Hippocampal formation (tissue), 2 donors: ENCODE results near the gene FZD7.

Source experiments
- DNase-seq, 2 donors: peaks; one replicate each; lab custom pipeline; 2025; lab: John Stamatoyannopoulos, UW

The FZD7 gene

DNA sequence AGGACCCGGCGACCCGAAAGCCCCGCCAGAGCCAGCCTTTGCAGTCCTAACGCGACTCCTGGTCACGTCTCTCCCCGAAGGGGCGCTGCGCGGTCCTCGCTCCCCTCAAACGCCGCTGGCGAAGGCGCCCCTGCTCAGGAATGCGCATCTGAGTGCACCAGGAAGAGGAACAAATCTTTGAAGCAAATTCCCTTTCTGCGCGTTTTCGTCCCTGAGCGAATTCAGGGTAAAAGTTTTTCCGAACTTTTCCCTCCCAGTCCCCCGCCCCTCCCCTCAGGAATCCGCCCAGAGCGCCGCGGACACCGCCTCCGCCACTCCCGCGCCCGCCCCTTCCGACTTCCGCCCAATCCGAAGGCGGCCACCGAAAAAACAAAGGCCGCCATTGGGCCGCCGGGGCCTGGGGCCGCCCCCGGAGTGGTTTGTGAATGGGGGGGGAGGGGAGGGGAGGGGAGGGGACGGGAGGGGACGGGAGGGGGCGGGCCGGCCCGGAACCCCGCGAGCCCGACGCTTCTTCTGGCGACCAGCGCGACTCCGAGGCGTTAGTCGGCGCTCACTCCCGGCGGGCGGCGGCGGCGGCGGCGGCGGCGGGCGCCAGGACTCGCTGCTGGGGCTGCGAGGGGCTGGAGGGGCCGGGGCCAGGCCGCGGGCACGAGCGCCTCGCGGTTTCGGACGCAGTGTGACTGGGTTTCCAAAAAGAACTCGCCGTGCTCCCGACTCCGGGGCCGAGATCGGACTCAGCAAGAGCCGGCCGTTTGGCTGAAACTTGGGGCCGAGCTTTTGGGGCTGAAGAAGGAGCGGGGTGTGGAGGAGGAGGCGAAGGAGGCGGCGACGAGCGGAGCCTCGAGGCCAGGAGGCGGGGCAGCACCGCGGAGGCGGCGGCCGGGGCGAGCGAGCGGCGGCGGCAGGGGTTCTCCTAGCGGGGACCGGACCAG is at the start of gene FZD7:
FZD7 (plus strand) TSS at position 539 of the 932 bp plus-strand sequence. CDS start 793 bp downstream, outside the sequence.
- peak; percentile 74 to 80 for DNase-seq

DNA sequence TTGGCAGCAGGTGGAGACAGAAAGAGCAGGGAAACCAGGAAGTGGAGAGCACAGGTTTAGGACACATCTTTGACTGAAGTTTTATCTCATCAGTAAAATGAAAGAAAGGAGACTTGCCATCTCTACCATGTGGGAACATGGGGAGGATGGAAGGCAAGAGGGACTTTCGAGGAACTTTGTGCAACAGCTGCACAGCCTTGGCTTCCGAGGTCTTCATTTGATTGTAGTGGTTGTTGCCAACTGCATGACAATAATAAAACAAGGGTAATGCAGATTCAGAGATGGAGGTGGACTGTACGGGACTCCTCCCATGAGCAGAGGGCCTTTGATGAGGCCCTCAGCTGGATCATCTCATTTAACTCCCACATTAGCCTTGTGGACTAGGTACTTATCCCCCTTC is 49.3 kb upstream of the FZD7 start:
- no peak for DNase-seq

DNA sequence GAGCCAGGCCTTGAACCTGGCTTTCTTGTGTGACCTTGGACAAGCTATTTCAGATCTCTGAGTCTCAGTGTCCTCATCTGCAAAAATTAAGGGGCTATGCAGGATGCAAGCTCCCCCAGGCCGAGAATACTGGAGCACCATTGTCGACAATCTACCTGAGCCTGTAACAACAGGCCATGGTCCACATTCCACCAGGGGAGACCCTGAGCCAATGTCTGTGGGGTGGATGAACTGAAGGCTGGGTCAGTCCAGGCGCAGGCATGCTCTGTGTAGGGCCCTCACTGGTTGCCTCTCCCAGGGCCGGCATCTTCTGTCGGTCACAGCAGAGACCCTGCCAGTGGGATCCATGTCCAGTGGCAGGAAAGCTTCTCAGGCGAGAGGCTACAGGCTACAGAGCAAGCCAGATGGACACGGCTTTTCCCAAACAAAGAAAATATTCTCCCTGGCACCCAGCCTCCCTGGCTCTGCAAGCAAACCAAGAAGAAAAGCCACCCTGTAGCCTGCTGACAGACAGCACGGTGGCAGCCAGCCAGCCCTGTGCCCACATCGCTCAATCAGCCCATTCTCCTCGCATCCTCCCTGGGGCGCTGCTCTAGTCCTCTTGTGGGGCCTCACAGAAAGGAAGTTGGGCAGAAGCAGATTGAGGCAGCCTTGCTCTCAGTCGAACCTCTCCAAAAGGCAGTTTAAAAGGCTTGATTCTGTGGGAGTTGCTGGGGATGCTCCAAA is 48.7 kb upstream of the FZD7 start:
- DNase-seq = peak; percentile 86

DNA sequence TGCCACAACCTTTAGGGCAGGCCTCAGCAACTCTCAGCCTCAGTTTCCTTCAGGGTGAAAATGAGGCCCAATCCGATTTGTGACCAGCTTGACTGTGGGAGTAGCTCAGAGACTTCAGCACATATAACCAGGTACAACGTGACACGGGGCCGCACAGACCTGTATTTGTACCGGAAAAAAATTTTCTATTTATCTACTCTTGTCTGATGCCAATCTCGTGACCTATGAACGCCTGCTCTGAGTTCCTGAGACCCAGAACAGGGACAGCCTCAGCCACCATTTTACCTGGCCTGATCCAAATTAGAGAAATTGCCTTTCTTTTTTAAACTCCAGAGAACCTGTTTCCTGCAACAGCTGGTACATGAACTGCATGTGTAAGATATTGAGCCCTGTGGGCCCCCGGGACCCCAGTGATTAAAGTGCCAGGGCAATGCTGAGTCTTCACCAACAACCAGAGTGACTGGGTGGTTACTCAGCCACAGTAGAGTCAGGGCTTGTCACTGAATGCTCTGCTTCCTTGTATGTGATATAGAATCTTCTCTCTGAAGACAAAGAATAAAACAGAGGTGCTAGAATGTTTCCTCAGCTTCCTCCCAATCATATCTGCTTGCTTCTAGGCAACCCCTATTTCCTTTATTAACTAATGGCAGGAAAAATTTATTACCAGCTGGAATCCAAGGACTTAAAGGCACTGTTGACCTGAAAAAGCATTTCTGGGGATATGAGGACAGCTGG is 47.8 kb upstream of the FZD7 start:
- DNase-seq = no peak

DNA sequence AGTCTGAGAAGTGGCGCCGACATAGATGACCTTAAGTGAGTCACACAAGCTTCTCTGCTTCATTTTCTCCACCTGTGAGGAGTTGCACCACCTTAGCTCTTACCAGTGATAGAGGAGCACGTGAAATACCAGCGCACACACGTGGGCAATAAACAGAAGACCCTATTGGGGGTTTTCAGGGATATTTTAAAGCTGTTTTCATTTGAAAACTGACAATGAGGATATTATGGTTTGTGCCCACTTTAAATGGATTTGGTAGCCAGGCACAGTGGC is 47.3 kb upstream of the FZD7 start:
- DNase-seq = no peak

DNA sequence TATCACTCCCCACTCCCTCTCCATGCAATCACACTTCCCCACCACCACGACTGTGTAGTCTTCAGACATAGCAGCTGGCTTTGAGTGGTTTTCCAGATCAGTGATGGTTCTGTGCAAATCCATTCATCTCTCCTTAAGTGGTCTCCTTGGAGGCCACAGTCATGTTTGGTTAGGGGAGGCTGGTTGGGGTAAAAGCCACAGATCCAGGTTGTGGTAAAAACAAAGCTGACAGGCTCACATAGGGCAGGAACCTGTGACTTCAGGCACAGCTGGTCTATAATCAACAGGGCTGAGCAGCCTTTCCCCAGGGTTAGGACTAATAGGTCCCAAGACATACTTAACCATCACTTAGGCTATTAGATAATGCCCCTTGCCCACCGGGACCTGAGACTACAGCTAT is 46.2 kb upstream of the FZD7 start:
- DNase-seq = no peak

DNA sequence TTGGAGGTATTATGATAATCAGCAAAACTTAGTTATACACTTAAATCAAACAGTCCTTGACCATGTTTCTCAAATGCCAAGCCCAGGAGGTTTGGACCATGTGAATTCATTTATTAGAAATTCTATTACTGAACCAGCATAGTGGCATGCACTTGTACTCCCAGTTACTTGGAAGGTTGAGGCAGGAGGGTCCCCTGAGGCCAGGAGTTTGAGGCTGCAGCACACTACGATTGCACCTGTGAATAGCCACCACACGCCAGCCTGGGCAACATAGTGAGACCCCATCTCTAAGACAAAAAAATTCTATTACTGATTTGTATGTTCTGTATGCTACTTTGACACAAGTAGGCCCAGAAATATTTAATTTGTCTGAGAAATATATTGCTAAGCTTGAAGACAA is 43.6 kb upstream of the FZD7 start:
- DNase-seq = no peak

DNA sequence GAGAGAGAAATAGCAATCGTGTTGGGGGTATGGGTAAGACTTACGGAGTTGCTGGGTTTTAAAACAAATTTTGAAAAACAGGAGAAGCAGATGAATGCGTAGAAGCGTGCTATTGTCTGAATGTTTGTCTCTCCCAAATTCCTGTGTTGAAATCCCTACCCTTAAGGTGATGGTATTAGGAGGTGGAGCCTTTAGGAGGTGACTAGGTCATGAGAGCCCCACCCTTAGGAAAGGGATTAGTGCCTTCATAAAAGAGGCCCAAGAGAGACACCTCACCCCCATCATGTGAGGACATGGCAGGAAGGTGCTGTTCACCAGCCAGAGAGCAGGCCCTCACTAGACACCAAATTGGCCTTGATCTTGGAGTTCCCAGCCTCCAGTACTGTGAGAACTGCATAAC is 40.7 kb upstream of the FZD7 start:
- no peak for DNase-seq

DNA sequence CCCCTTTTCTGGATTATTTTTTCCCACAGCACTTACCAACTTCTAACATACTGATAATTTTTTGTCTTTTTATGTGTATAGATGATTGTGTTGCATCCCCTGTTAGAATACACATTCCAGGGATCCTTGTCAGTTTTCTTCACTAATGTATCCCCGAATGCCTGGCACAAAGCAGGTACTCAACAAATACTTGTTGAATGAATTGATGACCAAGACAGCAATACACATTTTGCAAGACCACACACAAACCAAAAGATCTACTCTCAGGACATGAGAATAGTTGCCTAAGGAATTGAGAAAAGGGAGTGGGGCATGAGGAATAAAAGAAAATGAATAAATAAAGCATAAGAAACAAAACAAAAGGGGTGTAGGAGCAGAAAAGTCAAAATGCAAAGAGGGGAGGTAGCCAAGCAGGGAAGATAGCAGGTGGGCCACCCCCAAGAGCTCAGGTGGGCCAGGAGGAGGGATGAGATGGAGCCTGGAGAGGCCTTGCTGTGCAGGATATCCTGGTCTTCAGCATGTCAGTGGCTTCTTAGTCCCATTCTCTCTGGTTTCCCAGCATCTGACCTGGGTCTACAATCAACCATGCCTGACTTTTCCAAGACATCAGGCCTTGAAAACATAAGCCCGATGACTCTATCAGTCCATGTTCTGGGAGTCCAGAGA is 38.5 kb upstream of the FZD7 start:
- DNase-seq = no peak

DNA sequence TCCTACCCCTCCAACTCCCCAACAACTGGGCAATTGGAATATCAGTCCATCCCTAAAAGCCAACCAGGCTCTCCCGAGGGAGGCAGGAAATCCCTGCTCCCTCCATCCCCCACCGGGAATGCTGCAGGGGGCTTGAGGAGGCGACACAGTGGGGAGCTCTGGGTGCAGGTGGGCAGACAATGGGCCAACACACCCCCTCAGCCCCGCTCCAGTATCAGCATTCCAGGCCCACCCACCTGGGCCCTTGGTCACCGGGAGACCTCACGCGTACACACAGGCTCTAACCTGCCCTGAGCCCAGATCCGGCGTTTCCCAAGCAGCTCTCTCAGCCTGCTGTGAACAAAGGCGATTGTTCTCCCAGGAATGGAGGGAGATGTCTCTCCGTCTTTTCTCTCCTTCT is 37.6 kb upstream of the FZD7 start:
- no peak for DNase-seq

DNA sequence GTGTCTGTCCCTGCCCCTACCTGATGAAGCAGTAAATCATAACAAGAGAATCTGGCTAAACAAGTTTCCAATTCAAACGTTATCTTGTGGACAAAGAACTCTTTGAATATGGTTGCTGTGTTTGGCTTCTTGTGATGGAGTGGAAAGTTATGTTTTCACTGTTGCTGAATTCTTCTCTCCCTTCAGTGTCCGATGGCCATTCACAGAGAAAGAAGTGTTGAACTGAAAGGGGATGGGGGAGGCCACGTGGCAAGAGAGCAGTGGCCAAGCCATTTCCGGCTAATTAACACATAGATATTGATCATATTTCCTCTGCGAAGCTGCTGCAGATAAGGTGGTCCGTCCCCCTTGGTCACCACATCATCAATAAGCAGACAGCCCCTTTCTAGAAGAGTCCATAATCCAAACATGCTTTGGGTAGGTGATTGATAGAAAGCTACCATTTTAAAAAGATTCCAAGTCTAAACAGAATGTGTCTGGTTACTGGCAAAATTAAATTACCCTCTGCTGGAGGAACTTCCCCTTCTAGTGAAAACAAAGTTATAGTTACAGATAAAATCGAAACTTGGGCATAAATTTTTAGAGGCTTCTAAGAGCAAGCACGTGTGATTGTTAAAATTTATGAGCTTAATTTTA is 36.9 kb upstream of the FZD7 start:
- no peak for DNase-seq

DNA sequence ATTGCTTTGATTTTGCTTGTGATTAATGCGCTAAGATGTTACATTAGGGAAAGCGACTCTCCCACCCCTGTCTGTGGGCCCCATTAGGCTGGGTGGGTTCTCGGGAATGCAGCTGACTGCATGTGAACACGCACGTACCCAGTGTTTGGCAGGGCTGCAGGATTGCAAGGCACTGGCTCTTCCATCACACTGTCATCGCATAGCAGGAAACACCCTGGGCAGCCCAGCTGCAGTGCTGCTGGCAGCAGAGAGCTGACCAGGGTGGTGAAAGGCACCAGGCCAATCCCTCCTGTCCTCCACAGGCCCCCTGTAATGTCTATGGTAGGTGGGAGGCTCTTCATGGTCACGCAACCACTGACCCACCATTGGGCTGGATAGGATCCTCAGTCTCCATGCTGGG is 34.4 kb upstream of the FZD7 start:
- no peak for DNase-seq

DNA sequence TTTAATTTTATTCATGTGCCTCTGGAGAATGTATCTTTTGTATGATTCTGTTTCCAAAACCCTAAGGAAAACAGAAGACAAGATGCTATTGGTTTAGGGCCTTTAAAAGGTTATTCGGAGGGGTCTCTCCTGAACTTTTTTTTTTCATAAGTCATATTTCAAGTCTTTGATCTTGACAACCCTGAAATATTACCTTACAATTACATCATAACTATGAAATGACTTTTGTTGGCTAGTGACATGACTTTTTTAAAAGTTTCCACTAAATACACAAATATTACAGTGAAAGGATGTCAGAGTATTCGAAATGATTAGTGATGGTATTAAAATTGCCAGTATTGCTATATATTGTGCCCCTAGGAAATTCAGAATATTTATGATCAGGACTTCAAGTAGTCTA is 31.8 kb upstream of the FZD7 start:
- no peak for DNase-seq

DNA sequence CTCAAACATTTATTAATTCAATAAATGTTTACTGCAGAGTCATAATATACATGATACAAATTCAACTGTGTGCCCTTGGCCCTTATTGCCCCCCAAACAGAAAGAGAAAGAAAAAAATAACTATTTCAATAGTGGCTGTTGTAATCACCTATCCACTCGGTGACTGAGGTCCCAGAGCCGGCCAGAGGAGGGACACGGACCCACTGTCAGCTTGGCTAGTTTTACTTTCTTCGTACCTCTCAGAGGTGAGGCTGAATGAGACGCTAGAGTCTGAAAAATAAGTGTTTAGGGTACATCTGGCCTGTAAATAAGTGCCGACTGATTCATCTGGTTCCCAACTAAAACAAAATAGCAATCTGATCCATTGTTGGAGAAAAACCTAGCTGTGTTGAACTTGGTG is 31.3 kb upstream of the FZD7 start:
- DNase-seq = no peak

DNA sequence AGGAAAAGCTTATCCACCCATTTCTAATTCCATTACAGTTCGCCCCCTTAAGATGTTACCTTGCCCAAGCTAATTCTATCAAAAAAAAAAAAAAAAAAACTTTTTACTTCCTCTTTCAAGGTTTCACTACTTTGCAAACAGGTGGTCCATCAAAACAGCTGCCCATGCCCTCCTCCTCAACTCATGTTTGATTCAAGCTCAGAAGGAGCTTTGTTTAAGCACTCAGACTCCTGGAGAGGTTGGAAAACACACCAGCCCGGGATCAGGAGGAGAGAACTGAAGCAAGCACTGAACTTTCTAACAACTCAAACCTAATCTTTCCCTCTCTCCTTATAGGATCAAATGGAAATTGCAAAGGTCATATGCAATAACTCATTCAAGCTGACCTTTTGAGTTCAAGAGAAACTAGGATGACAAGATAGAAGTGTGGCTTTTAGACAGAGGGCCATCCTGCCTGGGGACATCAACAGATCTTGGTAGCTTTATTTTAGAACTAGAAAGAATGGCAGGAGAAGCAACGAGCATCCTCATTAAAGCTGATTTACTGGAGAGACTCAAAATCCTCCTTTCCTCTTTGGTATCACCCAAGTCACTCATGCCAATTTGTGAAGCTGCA is 28.3 kb upstream of the FZD7 start:
- DNase-seq = no peak

DNA sequence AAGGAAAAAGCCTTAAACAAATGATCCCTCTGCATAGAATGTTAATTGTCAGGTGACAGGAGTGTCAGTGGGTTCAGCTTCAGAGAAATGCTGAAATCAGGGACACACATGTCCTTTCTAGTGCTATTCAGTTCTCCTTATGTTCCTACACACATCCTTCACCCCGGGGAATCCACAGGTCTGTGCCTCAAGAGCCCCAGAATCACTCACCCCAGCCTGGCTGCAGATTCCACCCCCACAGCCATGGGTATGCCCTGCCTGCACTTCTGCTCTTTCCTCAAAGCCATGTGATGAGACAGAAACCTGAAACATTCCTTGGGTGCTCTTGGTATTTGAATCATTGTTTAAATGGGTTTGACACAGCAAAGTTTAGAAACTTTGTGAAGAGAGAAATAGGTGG is 27.4 kb upstream of the FZD7 start:
- no peak for DNase-seq

DNA sequence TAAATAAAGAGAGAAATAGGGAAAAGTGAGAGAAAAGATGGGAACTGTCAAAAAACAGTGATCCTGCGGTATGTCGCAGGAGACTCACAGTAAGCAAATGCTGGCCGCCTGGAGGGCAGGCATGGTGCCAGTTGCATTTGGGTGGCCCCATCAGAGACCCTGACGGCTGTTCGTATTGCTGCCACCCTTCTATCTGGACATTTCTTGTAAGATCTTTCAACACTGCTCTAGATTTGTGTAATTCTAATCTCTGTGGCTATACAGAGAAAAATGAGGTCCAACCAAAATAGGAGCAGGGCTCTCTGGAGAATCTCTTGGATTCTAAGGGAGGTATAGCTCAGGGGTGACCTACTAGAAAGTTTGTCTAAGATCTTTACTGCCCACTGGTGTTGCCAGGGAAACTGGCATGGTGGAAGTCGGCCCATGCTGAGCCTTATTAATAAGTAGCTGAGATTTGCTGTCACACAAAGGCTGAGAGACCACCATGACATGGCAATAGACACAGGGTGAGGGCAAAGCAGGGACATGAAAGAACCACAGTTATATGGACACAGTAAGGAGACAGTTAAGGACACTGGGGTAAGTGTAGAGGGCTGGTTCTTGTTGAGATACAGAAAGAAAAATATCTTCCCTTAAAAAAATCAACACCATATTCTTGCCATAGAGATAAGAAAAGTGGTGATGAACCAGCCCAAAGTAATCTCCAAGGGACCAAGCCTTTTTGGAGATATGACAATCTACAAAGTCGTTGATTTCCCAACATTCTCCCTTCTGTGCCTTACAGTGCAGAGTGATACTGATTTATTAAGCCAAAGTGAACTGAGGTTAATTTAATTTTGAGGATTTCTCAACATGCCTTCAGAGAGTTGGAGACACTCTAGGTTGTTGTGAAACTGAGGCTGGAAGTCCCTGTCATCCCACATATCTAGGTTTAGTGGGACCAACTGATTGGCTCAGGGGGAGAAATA is 26.4 kb upstream of the FZD7 start:
- DNase-seq = no peak

DNA sequence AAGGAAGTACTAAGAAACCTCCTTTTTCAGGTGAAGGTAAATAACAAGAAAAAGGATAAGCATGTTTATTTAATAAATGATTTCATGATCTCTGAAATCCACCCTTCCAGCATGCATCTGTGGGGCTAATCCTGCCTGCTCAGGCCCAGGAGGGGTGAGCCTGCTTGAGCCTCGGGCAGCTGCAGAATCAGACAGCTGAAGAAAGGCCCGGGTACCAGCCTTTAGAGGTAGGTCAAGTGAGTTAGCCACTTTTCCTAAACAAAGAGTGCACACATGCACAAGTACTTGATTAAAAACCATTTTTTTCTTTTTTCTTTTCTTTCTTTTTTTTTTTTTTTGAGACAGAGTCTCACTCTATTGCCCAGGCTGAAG is 25.7 kb upstream of the FZD7 start:
- DNase-seq = no peak

DNA sequence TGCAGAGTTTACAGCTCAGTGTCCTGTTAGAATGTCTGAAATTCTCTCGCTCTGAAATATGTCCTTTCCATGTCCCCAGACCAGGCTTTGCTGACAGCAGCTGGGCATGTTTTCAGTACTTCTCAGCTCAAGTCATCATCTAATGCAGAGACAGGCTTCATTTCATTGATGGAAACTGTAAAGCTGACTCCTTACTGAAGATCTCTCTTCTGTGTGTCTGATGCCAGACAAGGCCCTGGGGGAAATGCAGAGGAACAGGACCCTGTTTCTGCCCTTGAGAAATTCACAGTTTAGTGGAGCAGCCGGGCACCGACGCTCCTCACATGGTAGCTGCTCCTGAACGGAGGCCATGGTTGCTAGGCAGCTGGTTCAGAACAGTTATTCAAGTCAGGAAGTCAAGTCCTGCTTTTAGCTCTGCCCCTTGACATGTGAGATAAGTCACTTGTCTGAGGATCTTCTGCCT is 24.6 kb upstream of the FZD7 start:
- no peak for DNase-seq

DNA sequence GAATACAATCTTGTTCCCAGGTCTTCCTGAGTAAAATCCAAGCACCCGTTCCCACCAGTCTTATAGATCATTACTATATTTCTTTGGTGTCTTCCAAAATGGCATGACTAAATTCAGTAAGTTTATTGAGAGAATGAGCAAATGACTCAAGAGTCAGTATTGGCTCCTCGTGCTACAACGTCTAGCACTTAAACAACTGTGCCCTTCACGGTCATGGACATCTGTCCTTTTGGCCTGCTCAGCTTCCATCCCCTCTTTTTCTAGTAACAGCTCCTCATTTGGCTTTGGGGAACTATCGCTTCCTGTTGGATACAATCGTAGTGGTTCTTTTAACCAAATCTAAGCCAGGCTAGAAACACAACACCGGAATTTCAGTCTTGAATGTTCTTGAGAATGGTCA is 24.1 kb upstream of the FZD7 start:
- DNase-seq = no peak
